Measurements from ENCODE around the gene PCGF3.

The PCGF3 gene

DNA sequence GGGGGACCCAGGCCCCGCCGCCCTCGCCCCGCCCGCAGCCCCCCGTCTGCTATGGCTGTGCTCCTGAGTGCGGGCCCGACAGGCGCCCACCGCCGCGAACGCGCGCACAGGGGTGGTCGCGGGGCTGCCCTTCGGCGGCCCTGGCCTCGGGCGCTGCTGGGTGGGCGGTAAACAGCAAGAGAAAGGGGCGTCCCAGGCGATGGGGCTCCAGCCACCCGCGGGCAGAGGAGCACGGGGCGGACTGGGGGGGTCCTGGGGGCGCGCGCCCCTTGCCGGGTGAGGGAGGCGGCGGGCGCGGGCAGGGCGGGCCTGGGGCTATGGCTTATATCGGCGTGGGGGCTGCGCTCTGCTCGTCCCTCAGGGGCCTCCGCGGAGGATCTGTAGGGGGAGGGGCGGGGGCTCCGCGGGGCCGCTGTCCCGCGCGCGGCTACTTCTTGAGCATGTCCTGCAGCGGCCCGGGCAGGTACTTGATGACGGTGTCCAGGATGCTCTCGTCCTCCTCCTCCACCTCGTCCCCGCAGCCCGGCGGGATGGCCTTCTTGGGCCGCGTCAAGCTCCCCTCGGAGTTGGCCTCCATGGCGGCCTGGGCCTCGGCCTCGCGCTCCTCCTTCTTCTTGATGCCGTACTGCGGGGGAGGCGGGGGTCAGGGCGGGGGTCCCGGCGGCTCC lies 80.6 kb downstream of the PCGF3 start:
- peaks cover 16% of the 10 kb centered on the region for H3K27me3 ChIP-seq (ENCODE audit: low read depth, low read length)

DNA sequence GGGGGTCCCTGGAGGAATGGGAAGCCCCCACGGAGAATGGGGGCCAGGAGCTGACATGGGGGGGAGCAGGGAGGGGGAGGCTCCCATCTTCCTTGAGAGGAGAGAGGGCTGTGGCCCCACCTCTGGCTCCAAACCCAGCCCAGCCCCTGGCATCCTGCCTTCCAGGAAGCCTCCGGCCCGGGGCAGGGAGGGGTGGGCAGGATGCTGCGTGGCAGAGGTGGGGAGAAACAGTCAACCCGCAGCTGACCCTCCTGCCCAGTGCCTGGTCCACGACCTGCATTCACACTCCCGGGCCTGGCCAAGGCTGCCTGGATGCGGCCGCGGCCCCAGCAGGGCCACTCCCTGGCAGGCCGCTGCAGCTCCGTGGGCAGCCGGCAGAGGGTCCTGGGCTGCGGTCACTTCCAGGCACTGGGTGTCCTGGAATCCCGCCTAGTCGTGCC lies 81.2 kb downstream of the PCGF3 start:
- Histone ChIP-seq H3K4me1 (ENCODE audit: control insufficient read depth in 1 of 2, insufficient read depth in 2 of 2, low read length in 2 of 2) (peaks cover 0 to 15% of the 10 kb centered on the region in 2 donors), H3K27ac (ENCODE audit: low read length) (no peak overlapping the region), H3K36me3 (ENCODE audit: control insufficient read depth in 1 of 2, insufficient read depth in 2 of 2, low read length in 2 of 2) (no peaks in the 10 kb centered on the region), H3K9me3 (ENCODE audit: control insufficient read depth in 1 of 2, low read length in 2 of 2) (no peaks in the 10 kb centered on the region), H3K27me3 (ENCODE audit: low read depth, low read length) (peaks cover 16% of the 10 kb centered on the region), H3K4me3 (ENCODE audit: low read depth in 1 of 2, low read length in 2 of 2) (peak overlapping the region in 1 of 2 donors; percentile 53)

More for the DNA sequence above, 80.6 kb downstream of the PCGF3 start:
- Histone ChIP-seq H3K9me3 (ENCODE audit: control insufficient read depth in 1 of 2, low read length in 2 of 2) (no peaks in the 10 kb centered on the region), H3K4me3 (ENCODE audit: low read depth in 1 of 2, low read length in 2 of 2) (peak overlapping the region in 1 of 2 donors; percentile 53), H3K27ac (ENCODE audit: low read length) (no peak overlapping the region), H3K4me1 (ENCODE audit: control insufficient read depth in 1 of 2, insufficient read depth in 2 of 2, low read length in 2 of 2) (peaks cover 0 to 14% of the 10 kb centered on the region in 2 donors), H3K36me3 (ENCODE audit: control insufficient read depth in 1 of 2, insufficient read depth in 2 of 2, low read length in 2 of 2) (no peaks in the 10 kb centered on the region)

DNA sequence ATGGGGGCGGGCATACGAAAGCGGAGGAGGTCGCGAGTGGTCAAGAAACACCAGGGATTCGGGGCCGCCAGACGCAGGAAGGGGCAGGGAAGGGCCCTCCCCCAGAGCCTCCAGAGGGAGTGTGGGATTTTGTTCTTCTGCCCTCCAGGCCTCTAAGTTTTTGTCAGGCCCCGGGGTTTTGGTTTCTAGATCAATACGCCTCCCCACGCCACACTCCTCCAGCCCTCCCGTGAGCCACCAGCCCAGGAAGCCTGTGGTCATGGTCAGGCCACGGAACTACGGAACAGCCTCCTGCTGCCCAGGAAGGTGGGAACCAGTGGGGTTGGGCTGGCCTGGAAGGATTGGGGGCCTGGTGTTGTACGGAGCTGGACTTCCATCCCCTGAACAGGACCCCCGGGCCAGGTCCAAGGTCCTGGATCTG lies 81.9 kb downstream of the PCGF3 start:
- Histone ChIP-seq H3K4me1 (ENCODE audit: control insufficient read depth in 1 of 2, insufficient read depth in 2 of 2, low read length in 2 of 2) (peaks cover 0 to 22% of the 10 kb centered on the region in 2 donors), H3K27ac (ENCODE audit: low read length) (no peak overlapping the region), H3K4me3 (ENCODE audit: low read depth in 1 of 2, low read length in 2 of 2) (no peak overlapping the region), H3K36me3 (ENCODE audit: control insufficient read depth in 1 of 2, insufficient read depth in 2 of 2, low read length in 2 of 2) (no peaks in the 10 kb centered on the region), H3K9me3 (ENCODE audit: control insufficient read depth in 1 of 2, low read length in 2 of 2) (no peaks in the 10 kb centered on the region), H3K27me3 (ENCODE audit: low read depth, low read length) (peaks cover 17% of the 10 kb centered on the region)

GRCh38 chr4:788006-788635 lies 82.5 kb downstream of the PCGF3 start:
- no peaks in the 10 kb centered on the region for H3K9me3 ChIP-seq (ENCODE audit: control insufficient read depth in 1 of 2, low read length in 2 of 2)
- peaks cover 22% of the 10 kb centered on the region for H3K27me3 ChIP-seq (ENCODE audit: low read depth, low read length)
- peaks cover 0 to 24% of the 10 kb centered on the region in 2 donors for H3K4me1 ChIP-seq (ENCODE audit: control insufficient read depth in 1 of 2, insufficient read depth in 2 of 2, low read length in 2 of 2)
- no peaks in the 10 kb centered on the region for H3K36me3 ChIP-seq (ENCODE audit: control insufficient read depth in 1 of 2, insufficient read depth in 2 of 2, low read length in 2 of 2)
- H3K4me3 ChIP-seq (ENCODE audit: low read depth in 1 of 2, low read length in 2 of 2) = no peak overlapping the region
- H3K27ac ChIP-seq (ENCODE audit: low read length) = no peak overlapping the region

- H3K4me3 ChIP-seq (ENCODE audit: low read depth in 1 of 2, low read length in 2 of 2) = no peak overlapping the region
- H3K9me3 ChIP-seq (ENCODE audit: control insufficient read depth in 1 of 2, low read length in 2 of 2) = no peaks in the 10 kb centered on the region
- peaks cover 29% of the 10 kb centered on the region for H3K27me3 ChIP-seq (ENCODE audit: low read depth, low read length)
- H3K36me3 ChIP-seq (ENCODE audit: control insufficient read depth in 1 of 2, insufficient read depth in 2 of 2, low read length in 2 of 2) = no peaks in the 10 kb centered on the region
- no peak overlapping the region for H3K27ac ChIP-seq (ENCODE audit: low read length)
- peaks cover 0 to 24% of the 10 kb centered on the region in 2 donors for H3K4me1 ChIP-seq (ENCODE audit: control insufficient read depth in 1 of 2, insufficient read depth in 2 of 2, low read length in 2 of 2)
Observed at GRCh38 chr4:788636-789297, 83.1 kb downstream of the PCGF3 start.

DNA sequence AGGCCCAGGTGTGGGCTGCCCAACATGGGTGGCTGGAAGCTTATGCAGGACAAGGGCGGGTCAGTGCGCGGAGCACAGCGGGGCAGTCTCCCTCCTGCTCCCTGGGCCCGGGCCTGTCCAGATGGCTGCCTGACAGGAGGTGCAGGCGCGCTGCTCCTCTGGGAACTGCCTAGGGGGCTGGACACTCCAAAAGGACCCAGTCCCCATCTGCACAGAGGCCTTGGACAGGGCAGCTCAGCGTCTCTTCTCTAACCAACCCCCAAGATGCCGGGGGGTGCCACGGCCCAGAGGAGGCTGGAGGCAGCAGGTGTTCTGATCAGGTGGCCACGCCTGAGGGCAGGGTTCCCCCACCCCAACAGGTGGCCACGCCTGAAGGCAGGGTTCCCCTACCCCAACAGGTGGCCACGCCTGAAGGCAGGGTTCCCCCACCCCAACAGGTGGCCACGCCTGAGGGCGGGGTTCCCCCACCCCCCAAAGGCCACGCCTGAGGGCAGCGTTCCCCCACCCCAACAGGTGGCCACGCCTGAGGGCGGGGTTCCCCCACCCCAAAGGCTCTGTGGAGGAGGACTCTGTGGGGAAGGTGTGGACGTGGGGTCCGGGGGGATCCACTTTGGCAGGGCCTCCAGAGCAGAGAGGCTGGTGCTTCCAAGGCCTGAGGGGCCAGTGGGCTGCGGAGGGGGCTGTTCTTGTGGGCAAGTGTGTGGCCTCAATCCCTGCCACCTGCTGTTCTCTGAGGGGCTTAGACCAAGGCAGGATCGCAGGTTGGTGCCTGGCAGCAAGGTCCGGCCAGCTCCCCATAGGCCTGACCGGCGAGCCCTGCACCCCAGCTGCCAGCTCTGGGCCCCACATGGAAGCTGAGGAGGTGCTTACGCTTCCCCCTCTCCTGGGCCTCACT lies 84.2 kb downstream of the PCGF3 start:
- Histone ChIP-seq H3K9me3 (ENCODE audit: control insufficient read depth in 1 of 2, low read length in 2 of 2) (no peaks in the 10 kb centered on the region), H3K4me3 (ENCODE audit: low read depth in 1 of 2, low read length in 2 of 2) (no peak overlapping the region), H3K27me3 (ENCODE audit: low read depth, low read length) (peaks cover 38% of the 10 kb centered on the region), H3K27ac (ENCODE audit: low read length) (no peak overlapping the region), H3K36me3 (ENCODE audit: control insufficient read depth in 1 of 2, insufficient read depth in 2 of 2, low read length in 2 of 2) (no peaks in the 10 kb centered on the region), H3K4me1 (ENCODE audit: control insufficient read depth in 1 of 2, insufficient read depth in 2 of 2, low read length in 2 of 2) (peaks cover 0 to 28% of the 10 kb centered on the region in 2 donors)

DNA sequence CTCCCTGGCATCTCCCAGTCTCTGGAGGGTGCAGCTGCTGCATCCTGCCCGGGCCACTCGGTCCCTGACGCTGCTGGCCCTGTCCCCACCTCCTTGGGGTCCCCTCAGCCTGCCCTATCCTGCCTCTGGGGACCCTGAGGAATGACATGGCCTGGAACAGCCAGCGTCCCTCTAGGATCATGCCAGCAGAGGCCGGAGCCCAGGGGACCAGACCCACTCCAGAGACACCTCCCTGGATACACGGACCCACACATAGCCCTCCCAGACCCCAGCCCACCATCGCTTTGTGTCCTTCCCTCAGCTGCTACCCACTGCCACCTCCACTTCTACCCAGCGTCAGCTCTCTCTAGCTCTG lies 84.8 kb downstream of the PCGF3 start:
- Histone ChIP-seq H3K27me3 (ENCODE audit: low read depth, low read length) (peaks cover 33% of the 10 kb centered on the region), H3K4me1 (ENCODE audit: control insufficient read depth in 1 of 2, insufficient read depth in 2 of 2, low read length in 2 of 2) (peaks cover 0 to 31% of the 10 kb centered on the region in 2 donors), H3K36me3 (ENCODE audit: control insufficient read depth in 1 of 2, insufficient read depth in 2 of 2, low read length in 2 of 2) (no peaks in the 10 kb centered on the region), H3K27ac (ENCODE audit: low read length) (no peak overlapping the region), H3K4me3 (ENCODE audit: low read depth in 1 of 2, low read length in 2 of 2) (no peak overlapping the region), H3K9me3 (ENCODE audit: control insufficient read depth in 1 of 2, low read length in 2 of 2) (no peaks in the 10 kb centered on the region)

GRCh38 chr4:791252-791897 lies 85.7 kb downstream of the PCGF3 start:
- peaks cover 31% of the 10 kb centered on the region for H3K27me3 ChIP-seq (ENCODE audit: low read depth, low read length)
- no peak overlapping the region for H3K27ac ChIP-seq (ENCODE audit: low read length)
- peaks cover 0 to 26% of the 10 kb centered on the region in 2 donors for H3K4me1 ChIP-seq (ENCODE audit: control insufficient read depth in 1 of 2, insufficient read depth in 2 of 2, low read length in 2 of 2)
- H3K4me3 ChIP-seq (ENCODE audit: low read depth in 1 of 2, low read length in 2 of 2) = no peak overlapping the region
- H3K36me3 ChIP-seq (ENCODE audit: control insufficient read depth in 1 of 2, insufficient read depth in 2 of 2, low read length in 2 of 2) = no peaks in the 10 kb centered on the region
- no peaks in the 10 kb centered on the region for H3K9me3 ChIP-seq (ENCODE audit: control insufficient read depth in 1 of 2, low read length in 2 of 2)

DNA sequence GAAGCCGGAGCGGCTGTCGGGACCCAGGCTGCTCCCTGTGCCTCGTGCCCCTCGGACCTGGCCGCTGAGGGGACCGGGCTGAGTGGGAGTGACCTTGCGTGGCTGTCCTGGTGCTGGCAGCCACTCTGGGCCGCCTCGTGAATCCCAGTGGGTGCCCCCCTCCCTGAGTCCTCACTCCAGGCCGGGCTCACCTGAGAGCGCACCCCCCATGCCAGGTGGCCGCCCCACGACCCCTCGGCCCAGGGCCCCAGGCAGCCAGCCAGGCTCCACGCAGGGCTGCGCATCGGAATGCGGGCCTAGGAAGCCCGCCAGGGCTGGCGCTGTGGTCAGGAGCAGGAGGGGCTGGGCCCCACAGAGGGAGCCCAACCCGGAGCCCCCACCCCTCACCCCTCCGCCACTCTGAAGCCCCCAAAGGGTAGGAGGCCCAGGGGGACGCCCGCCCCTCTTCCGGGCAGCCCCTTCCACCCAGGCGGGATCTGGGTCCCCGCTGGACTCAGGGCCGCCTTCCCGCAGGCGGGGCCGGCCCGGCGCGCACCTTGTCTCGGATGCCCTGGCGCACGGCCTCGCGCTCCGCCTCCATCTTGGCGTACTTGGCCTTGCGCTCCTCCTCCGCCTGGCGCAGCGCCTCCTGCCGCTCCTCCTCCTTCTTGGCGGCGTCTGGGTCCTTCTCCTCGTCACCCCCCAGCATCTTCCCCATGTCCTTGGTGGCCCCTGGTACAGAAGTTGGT lies 86.4 kb downstream of the PCGF3 start:
- no peak overlapping the region for H3K27ac ChIP-seq (ENCODE audit: low read length)
- peak overlapping the region in 1 of 2 donors; percentile 32 for H3K4me3 ChIP-seq (ENCODE audit: low read depth in 1 of 2, low read length in 2 of 2)
- peaks cover 0 to 25% of the 10 kb centered on the region in 2 donors for H3K4me1 ChIP-seq (ENCODE audit: control insufficient read depth in 1 of 2, insufficient read depth in 2 of 2, low read length in 2 of 2)
- H3K36me3 ChIP-seq (ENCODE audit: control insufficient read depth in 1 of 2, insufficient read depth in 2 of 2, low read length in 2 of 2) = no peaks in the 10 kb centered on the region
- H3K9me3 ChIP-seq (ENCODE audit: control insufficient read depth in 1 of 2, low read length in 2 of 2) = no peaks in the 10 kb centered on the region
- peaks cover 31% of the 10 kb centered on the region for H3K27me3 ChIP-seq (ENCODE audit: low read depth, low read length)

- Histone ChIP-seq H3K4me1 (ENCODE audit: control insufficient read depth in 1 of 2, insufficient read depth in 2 of 2, low read length in 2 of 2) (peaks cover 0 to 25% of the 10 kb centered on the region in 2 donors), H3K9me3 (ENCODE audit: control insufficient read depth in 1 of 2, low read length in 2 of 2) (no peaks in the 10 kb centered on the region), H3K27me3 (ENCODE audit: low read depth, low read length) (peaks cover 31% of the 10 kb centered on the region), H3K36me3 (ENCODE audit: control insufficient read depth in 1 of 2, insufficient read depth in 2 of 2, low read length in 2 of 2) (no peaks in the 10 kb centered on the region), H3K27ac (ENCODE audit: low read length) (no peak overlapping the region), H3K4me3 (ENCODE audit: low read depth in 1 of 2, low read length in 2 of 2) (peak overlapping the region in 1 of 2 donors; percentile 32)
Observed at GRCh38 chr4:792626-793092, 87.0 kb downstream of the PCGF3 start.

Data from muscle layer of duodenum (tissue), 2 donors.